Ascending aorta (tissue), 2 donors: ENCODE data around the gene HMGA1. TPM values are rescaled to one million over a fixed set of nuclear protein-coding genes. Genes with fewer than 3 reads are reported as not detected.

Experiments
- DNase-seq, 2 donors: peaks; one replicate each; pipeline ENCODE4 v3.0.0-alpha.2; 2019; ENCODE audit warnings: low spot score in 2 of 2
- H3K27ac ChIP-seq, 2 donors: fragments of 200-600 bp; sonication (generic); one replicate each; pipeline ENCODE4 v1.5.1; 2016 to 2017; ENCODE audit warnings: mild to moderate bottlenecking in 1 of 2
- H3K27me3 ChIP-seq: fragments of 200-600 bp; sonication (generic); one replicate; pipeline ENCODE4 v1.5.1; 2017
- H3K36me3 ChIP-seq, 2 donors: fragments of 200-600 bp; sonication (generic); one replicate each; pipeline ENCODE4 v1.5.1; 2016
- H3K4me1 ChIP-seq, 2 donors: fragments of 200-600 bp; sonication (generic); one replicate each; pipeline ENCODE4 v1.5.1; 2016 to 2017; ENCODE audit warnings: mild to moderate bottlenecking in 1 of 2
- H3K4me3 ChIP-seq, 2 donors: fragments of 200-600 bp; sonication (generic); one replicate each; pipeline ENCODE4 v1.5.1; 2016 to 2017; ENCODE audit warnings: mild to moderate bottlenecking in 1 of 2
- H3K9me3 ChIP-seq, 2 donors: fragments of 200-600 bp; sonication (generic); one replicate each; pipeline ENCODE4 v1.5.1; 2016
- CTCF ChIP-seq, 3 experiments: fragments of 200-600 bp in 2 of 3; fragments of 450-650 bp in 1 of 3; sonication (generic) in 2 of 3; IDR thresholded peaks; one replicate each; pipeline ENCODE4 v1.5.1; 2016 to 2019; ENCODE audit warnings: antibody characterized with exemption in 3 of 3, mild to moderate bottlenecking in 1 of 3, moderate library complexity in 1 of 3
- intact Hi-C: fragments of 100-400 bp; cut with DNase I; formaldehyde crosslinking; loops from one replicate; pipeline ENCODE4 v1.15.1; 2023
- total RNA-seq: library from RNA; depleted of rRNA; stranded (reverse); fragments of >200 nt; gene quantifications from one replicate; pipeline ENCODE4 v1.1.0, GENCODE V29; 2016

HMGA1 gene
- total RNA-seq, 1 donor from 2014 or later, result 21.4 TPM

- Histone ChIP-seq H3K27ac (no peak overlapping the region), H3K36me3 (peaks cover 0 to 9% of the 10 kb centered on the region in 2 donors), H3K9me3 (no peaks in the 10 kb centered on the region), H3K4me1 (peaks cover 16 to 32% of the 10 kb centered on the region in 2 donors), H3K4me3 (no peak overlapping the region), H3K27me3 (no peaks in the 10 kb centered on the region)
- peak in 1 of 2 donors; percentile 62 for DNase-seq
- no peak for TF ChIP-seq CTCF (IDR thresholded peaks at IDR 0.05)
- intact Hi-C loops, result loop anchor here (10.0 kb wide), 2 partner anchors 514 to 1484 kb away; partner anchors contain the start of gene SNRPC
Observed at GRCh38 chr6:34240329-34241248, 3.9 kb downstream of the HMGA1 start.

- peaks cover 0 to 9% of the 10 kb centered on the region in 2 donors for H3K36me3 ChIP-seq
- H3K4me1 ChIP-seq, result peaks cover 7 to 22% of the 10 kb centered on the region in 2 donors
- TF ChIP-seq CTCF (IDR thresholded peaks at IDR 0.05), result no peak
- no peak overlapping the region for H3K27ac ChIP-seq
- H3K4me3 ChIP-seq, result no peak overlapping the region
- H3K9me3 ChIP-seq, result no peaks in the 10 kb centered on the region
- intact Hi-C loops, result loop anchor here (10.0 kb wide), 2 partner anchors 513 to 1483 kb away; partner anchors contain the start of gene SNRPC
- peak in 1 of 2 donors; percentile 51 for DNase-seq
- H3K27me3 ChIP-seq, result no peaks in the 10 kb centered on the region
Observed at GRCh38 chr6:34241351-34242215, 4.9 kb downstream of the HMGA1 start.

DNA sequence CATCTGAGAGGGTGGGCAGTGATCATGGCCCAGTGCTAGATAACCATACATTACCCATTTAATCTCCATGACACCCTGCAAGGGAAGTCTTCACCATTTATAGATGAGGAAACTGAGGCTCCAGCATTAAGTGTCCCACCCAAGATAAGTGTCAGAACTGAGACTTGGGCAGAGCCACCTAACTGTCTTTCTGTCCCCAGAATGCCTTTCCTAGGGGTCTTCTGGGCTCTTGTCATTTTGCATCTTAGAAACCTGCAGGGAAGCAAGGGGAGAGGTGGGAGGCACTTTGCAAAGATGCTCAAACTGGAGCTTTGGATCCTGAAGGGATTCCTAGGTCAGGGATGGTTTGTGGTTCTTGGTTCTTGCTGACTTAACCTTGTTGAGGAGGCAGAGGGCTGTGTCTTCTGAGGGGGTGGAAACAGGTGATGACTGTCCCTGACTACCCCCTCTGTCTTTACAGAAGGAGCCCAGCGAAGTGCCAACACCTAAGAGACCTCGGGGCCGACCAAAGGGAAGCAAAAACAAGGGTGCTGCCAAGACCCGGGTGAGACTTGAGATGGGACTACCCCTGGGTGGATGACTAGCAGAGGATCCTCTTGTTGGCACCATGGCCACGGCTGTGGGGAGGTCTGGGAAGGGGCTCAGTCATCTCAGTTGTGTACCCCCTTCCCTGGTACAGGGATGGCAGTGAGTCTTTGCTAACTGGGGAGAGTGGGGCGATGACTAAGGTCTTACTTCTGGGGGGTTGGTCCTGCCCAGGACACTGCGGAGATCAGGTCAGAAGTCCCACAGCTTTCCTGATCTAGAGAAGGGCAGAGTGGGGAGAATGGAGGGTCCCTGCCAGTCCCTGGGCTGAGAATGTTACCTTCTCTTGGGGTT is 5.8 kb downstream of the HMGA1 start:
- Histone ChIP-seq H3K27me3 (no peaks in the 10 kb centered on the region), H3K4me3 (no peak overlapping the region), H3K9me3 (no peaks in the 10 kb centered on the region), H3K36me3 (peaks cover 0 to 9% of the 10 kb centered on the region in 2 donors), H3K27ac (peak overlapping the region; percentile 26 to 76), H3K4me1 (peaks cover 7 to 22% of the 10 kb centered on the region in 2 donors)
- intact Hi-C loops, result loop anchor here (10.0 kb wide), 2 partner anchors 512 to 1482 kb away; partner anchors contain the start of gene SNRPC
- peak in 1 of 2 donors; percentile 56 for DNase-seq
- no peak for TF ChIP-seq CTCF (IDR thresholded peaks at IDR 0.05)

GRCh38 chr6:34243131-34243771 is 6.6 kb downstream of the HMGA1 start:
- Histone ChIP-seq H3K9me3 (no peaks in the 10 kb centered on the region), H3K4me3 (no peak overlapping the region), H3K4me1 (peaks cover 7 to 22% of the 10 kb centered on the region in 2 donors), H3K27me3 (no peaks in the 10 kb centered on the region), H3K36me3 (peaks cover 0 to 9% of the 10 kb centered on the region in 2 donors), H3K27ac (peak overlapping the region; percentile 76 to 77)
- intact Hi-C loops, result loop anchor here (10.0 kb wide), 2 partner anchors 512 to 1482 kb away; partner anchors contain the start of gene SNRPC
- TF ChIP-seq CTCF (IDR thresholded peaks at IDR 0.05), result no peak
- peak in 1 of 2 donors; percentile 60 for DNase-seq
